B cell (primary cell): ENCODE measurements around the gene PTPRG.

Experiments used
- CTCF ChIP-seq: fragments of 200-600 bp; IDR thresholded peaks from one replicate; pipeline ENCODE4 v1.8.0; 2022; ENCODE audit warnings: antibody characterized with exemption, mild to moderate bottlenecking
- EZH2 ChIP-seq: IDR thresholded peaks from 2 replicates; pipeline ENCODE4 v1.6.1; 2012; ENCODE audit warnings: borderline replicate concordance, low read depth, mild to moderate bottlenecking, moderate library complexity, low read length; ENCODE audit not compliant: insufficient read depth, poor library complexity, severe bottlenecking

- no peak for TF ChIP-seq CTCF
- TF ChIP-seq EZH2 = no peak
Observed at GRCh38 chr3:62238003-62238402, 676.6 kb downstream of the PTPRG start.
